ENCODE measurements around the gene PTPRN2. TPM values are rescaled to one million over a fixed set of nuclear protein-coding genes. Genes with fewer than 3 reads are reported as not detected.

PTPRN2 gene
- total and polyA plus RNA-seq, 2 donors (not counting 3 experiments of a cell fraction or from before 2014, with no cell fraction given) = 0.62 to 0.88 TPM

DNA sequence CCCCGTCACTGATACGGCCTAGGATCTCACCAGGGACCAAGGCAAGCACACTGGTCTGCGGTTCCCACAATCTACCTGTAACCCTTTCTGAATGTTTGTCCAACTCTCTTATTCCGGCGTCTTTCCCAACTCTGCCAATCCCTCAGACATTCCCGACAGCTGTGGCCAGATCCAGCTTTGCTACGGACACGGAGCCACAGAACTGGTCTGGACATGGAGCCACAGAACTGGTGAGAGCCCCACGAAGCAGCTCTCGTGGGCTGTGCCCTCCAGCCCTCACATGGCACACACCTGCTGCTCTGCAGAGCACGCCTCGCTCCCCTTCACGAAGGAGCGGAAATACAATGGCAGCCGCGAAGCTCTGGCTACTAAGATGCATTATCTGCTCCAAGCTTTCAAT lies 874.0 kb downstream of the PTPRN2 start:
- no peak for TF ChIP-seq POLR2A (IDR thresholded peaks at IDR 0.05; ENCODE audit: low read depth, low read length)
- Histone ChIP-seq H3K27ac (ENCODE audit: insufficient read depth, low read depth, low read length) (no peak overlapping the region), H3K9ac (replicated peaks; ENCODE audit: extremely low read depth, insufficient read depth, low read length) (no peak overlapping the region), H3K9me1 (replicated peaks; ENCODE audit: control insufficient read depth, extremely low read depth, insufficient read depth, low read length) (no peaks in the 10 kb centered on the region), H3K79me2 (ENCODE audit: control insufficient read depth, insufficient read depth, low read length) (no peaks in the 10 kb centered on the region), H3K4me2 (ENCODE audit: insufficient read depth, low read length) (no peak overlapping the region), H3K36me3 (ENCODE audit: control insufficient read depth in 2 of 2, extremely low read depth in 1 of 2, insufficient read depth in 2 of 2, low read length in 2 of 2) (no peaks in the 10 kb centered on the region), H3K9me3 (replicated peaks; ENCODE audit: control insufficient read depth, insufficient read depth, low read length) (peaks cover 2% of the 10 kb centered on the region), H3K4me1 (ENCODE audit: control insufficient read depth, extremely low read depth, insufficient read depth, low read length) (no peaks in the 10 kb centered on the region), H3K4me3 (replicated peaks in 1 of 3; ENCODE audit: insufficient read depth in 1 of 3, low read depth in 1 of 3, low read length in 3 of 3) (no peak overlapping the region), H2AFZ (ENCODE audit: low read depth, low read length) (no peak overlapping the region), H3K27me3 (ENCODE audit: control insufficient read depth in 2 of 2, insufficient read depth in 2 of 2, low read length in 2 of 2) (no peaks in the 10 kb centered on the region), H4K20me1 (replicated peaks; ENCODE audit: control insufficient read depth, extremely low read depth, insufficient read depth, low read length) (no peaks in the 10 kb centered on the region)
- CTCF ChIA-PET = no interaction called here
- DNase-seq (ENCODE audit: low read depth, low spot score) = no peak
- no peak for FAIRE-seq
- dilution Hi-C loops (cut with MboI; ENCODE audit: extremely low pct_ligation_motif_present, low sequenced_read_pairs) (no loop called here), intact Hi-C loops (cut with micrococcal nuclease) (no loop called here)
- no TSS peak for BruUV-seq (replicated peaks)
- POLR2A ChIA-PET = no interaction called here

DNA sequence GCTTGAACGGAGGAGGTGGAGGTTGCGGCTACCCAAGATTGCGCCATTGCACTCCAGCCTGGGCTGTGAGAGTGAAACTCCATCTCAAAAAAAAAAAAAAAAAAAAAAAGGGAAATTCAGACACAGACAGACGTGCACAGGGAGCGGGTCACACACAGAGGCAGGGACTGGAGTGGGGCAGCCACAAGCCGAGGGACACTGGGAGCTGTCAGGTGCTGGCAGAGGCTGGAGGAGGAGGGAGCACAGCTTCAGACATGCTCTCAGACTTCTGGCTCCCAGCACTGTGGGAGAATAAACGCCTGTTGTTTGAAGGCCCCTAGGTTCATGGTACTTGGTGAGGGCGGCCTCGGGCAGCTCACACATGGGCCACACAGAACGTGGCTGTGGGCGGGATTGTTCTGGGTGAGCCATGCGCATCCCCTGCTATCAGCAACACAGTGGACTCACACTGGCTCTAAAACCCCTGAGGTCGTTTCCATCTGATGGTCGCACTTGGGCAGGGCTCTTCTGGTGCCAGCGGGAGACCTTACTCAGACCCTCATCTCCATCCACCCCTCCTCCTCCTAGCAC lies 874.9 kb downstream of the PTPRN2 start:
- dilution Hi-C loops (cut with MboI; ENCODE audit: extremely low pct_ligation_motif_present, low sequenced_read_pairs) = no loop called here
- FAIRE-seq = no peak

More for the DNA sequence above, 874.9 kb downstream of the PTPRN2 start:
- no peaks in the 10 kb centered on the region for H3K27me3 ChIP-seq (ENCODE audit: control insufficient read depth in 2 of 2, insufficient read depth in 2 of 2, low read length in 2 of 2)
- H4K20me1 ChIP-seq (replicated peaks; ENCODE audit: control insufficient read depth, extremely low read depth, insufficient read depth, low read length) = no peaks in the 10 kb centered on the region
- no peaks in the 10 kb centered on the region for H3K79me2 ChIP-seq (ENCODE audit: control insufficient read depth, insufficient read depth, low read length)
- CTCF ChIA-PET = no interaction called here
- TF ChIP-seq GATA2 (IDR thresholded peaks at IDR 0.05; ENCODE audit: insufficient read depth, insufficient read length, low read depth, low read length) = no peak
- TF ChIP-seq JUN (IDR thresholded peaks at IDR 0.05; ENCODE audit: borderline replicate concordance, insufficient read depth, insufficient read length, low read depth) = no peak
- no peak for TF ChIP-seq POLR2A (IDR thresholded peaks at IDR 0.05; ENCODE audit: low read depth, low read length)
- TF ChIP-seq, protein P1, sequence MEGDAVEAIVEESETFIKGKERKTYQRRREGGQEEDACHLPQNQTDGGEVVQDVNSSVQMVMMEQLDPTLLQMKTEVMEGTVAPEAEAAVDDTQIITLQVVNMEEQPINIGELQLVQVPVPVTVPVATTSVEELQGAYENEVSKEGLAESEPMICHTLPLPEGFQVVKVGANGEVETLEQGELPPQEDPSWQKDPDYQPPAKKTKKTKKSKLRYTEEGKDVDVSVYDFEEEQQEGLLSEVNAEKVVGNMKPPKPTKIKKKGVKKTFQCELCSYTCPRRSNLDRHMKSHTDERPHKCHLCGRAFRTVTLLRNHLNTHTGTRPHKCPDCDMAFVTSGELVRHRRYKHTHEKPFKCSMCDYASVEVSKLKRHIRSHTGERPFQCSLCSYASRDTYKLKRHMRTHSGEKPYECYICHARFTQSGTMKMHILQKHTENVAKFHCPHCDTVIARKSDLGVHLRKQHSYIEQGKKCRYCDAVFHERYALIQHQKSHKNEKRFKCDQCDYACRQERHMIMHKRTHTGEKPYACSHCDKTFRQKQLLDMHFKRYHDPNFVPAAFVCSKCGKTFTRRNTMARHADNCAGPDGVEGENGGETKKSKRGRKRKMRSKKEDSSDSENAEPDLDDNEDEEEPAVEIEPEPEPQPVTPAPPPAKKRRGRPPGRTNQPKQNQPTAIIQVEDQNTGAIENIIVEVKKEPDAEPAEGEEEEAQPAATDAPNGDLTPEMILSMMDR (IDR thresholded peaks at IDR 0.05; ENCODE audit: extremely low read depth in 1 of 2, insufficient read depth in 1 of 2, low read depth in 1 of 2, low read length in 2 of 2) = no peak
- TF ChIP-seq EZH2 (IDR thresholded peaks at IDR 0.05; ENCODE audit: borderline replicate concordance, low read depth, low read length, severe bottlenecking) = no peak
- TF ChIP-seq FOS (IDR thresholded peaks at IDR 0.05; ENCODE audit: borderline replicate concordance, insufficient read depth, low read length) = no peak
- TF ChIP-seq, protein P2, sequence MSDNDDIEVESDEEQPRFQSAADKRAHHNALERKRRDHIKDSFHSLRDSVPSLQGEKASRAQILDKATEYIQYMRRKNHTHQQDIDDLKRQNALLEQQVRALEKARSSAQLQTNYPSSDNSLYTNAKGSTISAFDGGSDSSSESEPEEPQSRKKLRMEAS (IDR thresholded peaks at IDR 0.05; ENCODE audit: insufficient read depth, insufficient read length) = no peak
- TF ChIP-seq MYC (IDR thresholded peaks at IDR 0.05; ENCODE audit: low read depth, low read length) = no peak
- TF ChIP-seq POLR2AphosphoS5 (IDR thresholded peaks at IDR 0.05; ENCODE audit: insufficient read depth, low read depth, low read length) = no peak
- DNase-seq (ENCODE audit: low read depth, low spot score) = no peak
- no peak overlapping the region for H3K4me3 ChIP-seq (replicated peaks in 1 of 3; ENCODE audit: insufficient read depth in 1 of 3, low read depth in 1 of 3, low read length in 3 of 3)
- no peaks in the 10 kb centered on the region for H3K4me1 ChIP-seq (ENCODE audit: control insufficient read depth, extremely low read depth, insufficient read depth, low read length)
- no TSS peak for BruUV-seq (replicated peaks)
- H3K4me2 ChIP-seq (ENCODE audit: insufficient read depth, low read length) = no peak overlapping the region
- no peak overlapping the region for H3K27ac ChIP-seq (ENCODE audit: insufficient read depth, low read depth, low read length)
- intact Hi-C loops (cut with micrococcal nuclease) = no loop called here
- no peak overlapping the region for H3K9ac ChIP-seq (replicated peaks; ENCODE audit: extremely low read depth, insufficient read depth, low read length)
- POLR2A ChIA-PET = no interaction called here
- H3K36me3 ChIP-seq (ENCODE audit: control insufficient read depth in 2 of 2, extremely low read depth in 1 of 2, insufficient read depth in 2 of 2, low read length in 2 of 2) = no peaks in the 10 kb centered on the region
- peaks cover 2% of the 10 kb centered on the region for H3K9me3 ChIP-seq (replicated peaks; ENCODE audit: control insufficient read depth, insufficient read depth, low read length)
- no peak overlapping the region for H2AFZ ChIP-seq (ENCODE audit: low read depth, low read length)
- H3K9me1 ChIP-seq (replicated peaks; ENCODE audit: control insufficient read depth, extremely low read depth, insufficient read depth, low read length) = no peaks in the 10 kb centered on the region

Measured in endothelial cell of umbilical vein (primary cell).